Measurements from ENCODE around the gene ZBTB44. TPM values are rescaled to one million over a fixed set of nuclear protein-coding genes. Genes with fewer than 3 reads are reported as not detected.

ZBTB44 gene
- total RNA-seq, 2 donors from 2014 or later, result 27.7 to 48.5 TPM

- DNase-seq (ENCODE audit: low spot score), result no peak
- H3K4me3 ChIP-seq, result no peak overlapping the region
- no peaks in the 10 kb centered on the region for H3K9me3 ChIP-seq
- TF ChIP-seq CTCF (IDR thresholded peaks at IDR 0.05), result no peak
- no peak overlapping the region for H3K27ac ChIP-seq
- H3K36me3 ChIP-seq, result no peaks in the 10 kb centered on the region
- H3K27me3 ChIP-seq, result no peaks in the 10 kb centered on the region
- no peaks in the 10 kb centered on the region for H3K4me1 ChIP-seq
Observed at GRCh38 chr11:130206141-130206540, 108.6 kb downstream of the ZBTB44 start.

GRCh38 chr11:130204703-130205095 lies 110.0 kb downstream of the ZBTB44 start:
- no peak for TF ChIP-seq CTCF (IDR thresholded peaks at IDR 0.05)
- DNase-seq (ENCODE audit: low spot score), result no peak
- no peaks in the 10 kb centered on the region for H3K4me1 ChIP-seq
- no peak overlapping the region for H3K27ac ChIP-seq
- H3K4me3 ChIP-seq, result no peak overlapping the region
- H3K9me3 ChIP-seq, result no peaks in the 10 kb centered on the region
- H3K36me3 ChIP-seq, result no peaks in the 10 kb centered on the region
- H3K27me3 ChIP-seq, result no peaks in the 10 kb centered on the region

GRCh38 chr11:130203766-130204702 lies 110.7 kb downstream of the ZBTB44 start:
- no peak for TF ChIP-seq CTCF (IDR thresholded peaks at IDR 0.05)
- H3K27ac ChIP-seq, result no peak overlapping the region
- no peaks in the 10 kb centered on the region for H3K4me1 ChIP-seq
- H3K9me3 ChIP-seq, result no peaks in the 10 kb centered on the region
- no peaks in the 10 kb centered on the region for H3K36me3 ChIP-seq
- no peak overlapping the region for H3K4me3 ChIP-seq
- no peaks in the 10 kb centered on the region for H3K27me3 ChIP-seq
- DNase-seq (ENCODE audit: low spot score), result no peak

GRCh38 chr11:130202818-130203689 lies 111.7 kb downstream of the ZBTB44 start:
- no peaks in the 10 kb centered on the region for H3K27me3 ChIP-seq
- H3K27ac ChIP-seq, result no peak overlapping the region
- no peaks in the 10 kb centered on the region for H3K4me1 ChIP-seq
- TF ChIP-seq CTCF (IDR thresholded peaks at IDR 0.05), result no peak
- no peak for DNase-seq (ENCODE audit: low spot score)
- H3K4me3 ChIP-seq, result no peak overlapping the region
- H3K36me3 ChIP-seq, result no peaks in the 10 kb centered on the region
- H3K9me3 ChIP-seq, result no peaks in the 10 kb centered on the region

- Histone ChIP-seq H3K36me3 (no peaks in the 10 kb centered on the region), H3K4me1 (no peaks in the 10 kb centered on the region), H3K27ac (no peak overlapping the region), H3K4me3 (no peak overlapping the region), H3K9me3 (no peaks in the 10 kb centered on the region), H3K27me3 (no peaks in the 10 kb centered on the region)
- TF ChIP-seq CTCF (IDR thresholded peaks at IDR 0.05), result no peak
- no peak for DNase-seq (ENCODE audit: low spot score)
Observed at GRCh38 chr11:130202009-130202817, 112.5 kb downstream of the ZBTB44 start.

Measured in right atrium auricular region (tissue), 2 donors.